ENCODE data around the gene CFAP47. TPM values are rescaled to one million over a fixed set of nuclear protein-coding genes. Genes with fewer than 3 reads are reported as not detected.

CFAP47 gene
- polyA plus RNA-seq, 1 donor from 2014 or later, result not detected

DNA sequence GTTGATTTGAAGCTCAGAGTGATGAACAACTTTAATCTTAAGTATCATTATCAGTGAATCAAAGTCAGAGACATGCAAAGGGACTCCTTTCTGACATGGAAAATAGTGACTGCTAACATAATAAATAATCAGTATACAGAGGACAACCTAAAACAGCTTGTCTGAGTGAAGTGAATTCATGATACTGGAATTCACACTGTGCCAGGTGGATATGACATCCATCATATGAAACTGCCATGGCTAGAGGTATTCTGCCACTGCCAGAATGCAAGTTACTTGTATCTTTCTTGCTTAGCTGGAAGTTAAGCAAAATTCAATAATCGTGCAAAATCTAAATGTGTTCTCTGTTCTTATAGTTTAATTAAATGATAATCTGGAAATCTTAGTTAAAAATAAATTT, 429.0 kb downstream of the CFAP47 start:
- Mint-ChIP-seq H3K4me3 (no peak overlapping the region), H3K36me3 (no peaks in the 10 kb centered on the region), H3K27ac (no peak overlapping the region), H3K27me3 (no peaks in the 10 kb centered on the region), H3K9me3 (peaks cover 0 to 2% (median 0%) of the 10 kb centered on the region in 3 donors), H3K4me1 (no peaks in the 10 kb centered on the region)

DNA sequence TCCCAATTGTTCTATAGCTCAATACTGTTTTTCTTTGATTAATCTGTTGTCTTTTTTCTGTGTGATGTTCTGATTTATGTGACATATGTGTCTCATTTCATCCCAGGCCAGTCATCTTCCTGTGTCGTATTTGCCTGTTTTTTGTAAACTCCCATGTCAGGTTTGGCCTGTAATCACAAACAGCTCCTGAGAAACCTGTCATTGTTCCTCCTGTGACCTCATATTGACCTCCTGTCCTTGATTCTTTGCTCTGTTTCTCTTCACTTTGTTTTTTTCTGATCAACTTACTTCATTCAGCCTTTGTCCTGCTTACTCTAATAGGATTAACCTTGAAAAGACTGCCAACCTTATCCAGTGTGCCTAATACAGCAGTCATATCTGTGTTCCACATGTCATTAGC, 438.3 kb downstream of the CFAP47 start:
- H3K4me1 Mint-ChIP-seq, result no peaks in the 10 kb centered on the region
- peaks cover 2% of the 10 kb centered on the region for H3K36me3 Mint-ChIP-seq
- no peaks in the 10 kb centered on the region for H3K27me3 Mint-ChIP-seq
- no peak overlapping the region for H3K27ac Mint-ChIP-seq
- peaks cover 2 to 7% (median 2%) of the 10 kb centered on the region in 3 donors for H3K9me3 Mint-ChIP-seq
- H3K4me3 Mint-ChIP-seq, result no peak overlapping the region

DNA sequence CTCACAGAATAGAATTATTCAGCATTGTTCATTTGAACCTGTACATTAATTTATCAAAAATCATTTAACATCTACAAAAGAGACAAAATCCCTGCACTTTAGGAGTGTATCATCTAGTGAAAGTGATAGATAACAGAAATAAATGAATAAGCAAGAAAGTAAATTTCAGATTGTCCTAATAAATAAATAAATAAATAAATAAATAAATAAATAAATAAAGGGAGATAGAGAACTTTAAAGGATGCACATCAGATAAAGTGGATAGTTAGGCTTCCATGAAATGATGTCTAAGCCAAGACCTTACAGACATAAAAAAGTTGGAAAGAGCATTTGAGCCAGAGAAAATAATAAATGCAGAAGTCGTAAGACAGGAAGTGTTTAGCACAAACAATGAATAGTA, 444.7 kb downstream of the CFAP47 start:
- H3K27ac Mint-ChIP-seq, result no peak overlapping the region
- H3K36me3 Mint-ChIP-seq, result no peaks in the 10 kb centered on the region
- no peaks in the 10 kb centered on the region for H3K27me3 Mint-ChIP-seq
- no peak overlapping the region for H3K4me3 Mint-ChIP-seq
- H3K9me3 Mint-ChIP-seq, result peaks cover 0 to 3% (median 0%) of the 10 kb centered on the region in 3 donors
- H3K4me1 Mint-ChIP-seq, result no peaks in the 10 kb centered on the region

DNA sequence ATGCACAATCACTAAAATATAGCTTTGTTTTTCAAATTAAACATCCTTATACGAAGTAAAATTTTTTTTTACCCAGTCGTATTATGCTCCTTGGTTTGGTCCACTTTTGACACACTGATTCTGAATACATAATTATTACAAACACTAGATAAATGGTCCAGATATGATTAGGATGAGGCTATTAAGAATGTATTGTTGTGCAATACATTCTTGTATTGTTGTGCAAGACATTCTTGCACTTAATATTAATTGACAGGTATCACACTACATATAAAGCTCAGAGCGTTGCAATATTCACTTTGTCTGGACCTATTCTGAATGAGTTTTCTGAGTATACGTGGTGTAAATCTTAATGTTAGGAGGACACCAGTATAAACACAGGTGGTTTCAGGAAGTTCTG, 464.0 kb downstream of the CFAP47 start:
- Mint-ChIP-seq H3K4me1 (no peaks in the 10 kb centered on the region), H3K27me3 (no peaks in the 10 kb centered on the region), H3K4me3 (no peak overlapping the region), H3K27ac (no peak overlapping the region), H3K9me3 (peaks cover 0 to 1% (median 0%) of the 10 kb centered on the region in 3 donors), H3K36me3 (no peaks in the 10 kb centered on the region)

DNA sequence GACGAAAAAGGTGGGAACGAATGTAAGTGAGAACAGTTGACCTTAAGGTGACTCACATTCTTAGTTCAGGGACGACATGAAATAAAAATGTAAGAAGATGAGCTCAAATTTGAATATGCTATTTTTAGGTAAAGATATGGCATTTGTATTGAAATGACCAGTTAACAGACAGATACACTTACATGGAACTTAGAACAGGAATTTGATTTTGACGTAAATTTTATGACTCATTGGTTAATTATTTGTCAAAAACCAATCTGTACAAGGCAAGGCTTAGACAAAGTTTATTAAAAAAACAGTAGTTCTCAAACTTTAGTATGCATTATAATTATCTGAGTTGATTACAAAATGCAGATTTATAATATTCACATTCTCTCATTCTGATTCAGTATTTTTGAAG, 469.4 kb downstream of the CFAP47 start:
- Mint-ChIP-seq H3K36me3 (no peaks in the 10 kb centered on the region), H3K27me3 (no peaks in the 10 kb centered on the region), H3K4me1 (no peaks in the 10 kb centered on the region), H3K27ac (no peak overlapping the region), H3K4me3 (no peak overlapping the region), H3K9me3 (peaks cover 0 to 1% (median 0%) of the 10 kb centered on the region in 3 donors)

DNA sequence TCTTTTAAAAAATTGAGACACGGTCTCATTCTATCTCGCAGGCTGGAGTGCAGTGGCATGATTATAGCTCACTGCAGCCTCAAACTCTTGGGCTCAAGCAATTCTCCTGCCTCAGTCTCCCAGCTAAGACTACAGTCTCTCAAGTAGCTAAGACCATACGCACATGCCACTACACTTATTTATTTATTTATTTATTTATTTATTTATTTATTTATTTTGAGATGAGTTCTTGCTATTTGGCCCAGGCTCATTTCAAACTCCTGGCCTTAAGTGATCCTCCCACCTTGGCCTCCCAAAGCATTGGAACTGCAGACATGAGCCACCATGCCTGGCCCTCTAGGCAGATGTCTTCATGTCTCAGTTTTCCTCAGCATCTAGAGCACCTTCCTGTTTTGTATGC, 482.2 kb downstream of the CFAP47 start:
- Mint-ChIP-seq H3K27me3 (no peaks in the 10 kb centered on the region), H3K36me3 (no peaks in the 10 kb centered on the region), H3K27ac (no peak overlapping the region), H3K4me3 (no peak overlapping the region), H3K4me1 (no peaks in the 10 kb centered on the region), H3K9me3 (peaks cover 0 to 2% (median 0%) of the 10 kb centered on the region in 3 donors)

DNA sequence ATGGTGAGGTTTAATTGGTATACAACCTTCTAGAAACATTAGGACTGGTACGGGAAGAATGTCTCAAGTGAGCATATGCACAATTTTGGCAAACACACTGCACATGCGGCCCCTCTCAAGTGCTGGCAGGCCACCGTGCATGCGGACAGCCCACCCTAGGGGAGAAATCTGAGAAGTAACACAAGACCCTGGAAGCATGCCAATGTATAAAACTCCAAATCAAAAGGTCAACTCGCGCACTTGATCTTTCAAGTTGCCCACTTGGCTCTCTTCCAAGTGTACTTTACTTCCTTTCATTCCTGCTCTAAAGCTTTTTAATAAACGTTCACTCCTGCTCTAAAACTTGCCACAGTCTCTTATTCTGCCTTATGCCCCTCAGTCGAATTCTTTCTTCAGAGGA, 488.3 kb downstream of the CFAP47 start:
- peaks cover 2 to 5% (median 3%) of the 10 kb centered on the region in 3 donors for H3K9me3 Mint-ChIP-seq
- no peak overlapping the region for H3K27ac Mint-ChIP-seq
- H3K27me3 Mint-ChIP-seq, result no peaks in the 10 kb centered on the region
- H3K4me3 Mint-ChIP-seq, result no peak overlapping the region
- H3K36me3 Mint-ChIP-seq, result no peaks in the 10 kb centered on the region
- no peaks in the 10 kb centered on the region for H3K4me1 Mint-ChIP-seq

DNA sequence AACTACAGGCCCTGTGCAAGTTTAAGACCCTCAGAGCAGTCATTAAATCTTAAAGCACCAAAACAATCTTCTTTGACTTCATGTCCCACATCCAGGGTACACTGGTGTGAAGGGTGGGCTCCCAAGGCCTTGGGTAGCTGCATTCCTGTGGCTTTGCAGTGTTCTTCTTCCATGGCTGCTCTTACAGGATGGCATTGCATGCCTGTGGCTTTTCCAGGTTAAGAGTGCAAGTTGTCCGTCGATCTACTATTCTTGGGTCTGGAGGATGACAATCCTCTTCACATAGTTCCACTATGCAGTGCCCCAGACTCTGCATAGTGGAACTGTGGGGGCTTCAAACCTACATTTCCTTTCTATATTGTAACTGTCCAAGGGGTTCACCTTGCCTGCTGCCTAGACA, 494.5 kb downstream of the CFAP47 start:
- peaks cover 0 to 6% (median 3%) of the 10 kb centered on the region in 3 donors for H3K9me3 Mint-ChIP-seq
- no peaks in the 10 kb centered on the region for H3K4me1 Mint-ChIP-seq
- H3K27me3 Mint-ChIP-seq, result no peaks in the 10 kb centered on the region
- H3K4me3 Mint-ChIP-seq, result no peak overlapping the region
- H3K27ac Mint-ChIP-seq, result no peak overlapping the region
- no peaks in the 10 kb centered on the region for H3K36me3 Mint-ChIP-seq

DNA sequence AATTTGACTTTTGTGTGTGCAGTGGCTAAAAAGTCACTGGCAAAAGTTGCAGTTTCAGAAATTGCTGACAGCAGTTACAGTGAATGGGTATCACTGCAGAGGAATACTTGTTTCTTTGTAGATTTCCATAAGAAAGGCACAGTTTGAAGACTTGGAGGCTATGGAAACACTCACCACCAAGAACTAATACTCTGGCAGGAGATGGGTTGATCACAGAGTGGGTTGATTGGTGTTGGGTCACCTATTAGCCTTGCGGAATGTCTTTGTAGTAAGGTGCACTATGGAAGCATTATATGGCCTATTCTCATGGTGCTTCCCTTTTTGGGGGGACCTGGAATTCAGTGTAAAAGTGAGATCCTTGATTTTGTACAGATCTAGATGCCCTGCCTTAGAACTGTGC, 502.8 kb downstream of the CFAP47 start:
- Mint-ChIP-seq H3K4me1 (no peaks in the 10 kb centered on the region), H3K4me3 (no peak overlapping the region), H3K36me3 (no peaks in the 10 kb centered on the region), H3K9me3 (no peaks in the 10 kb centered on the region), H3K27ac (no peak overlapping the region), H3K27me3 (no peaks in the 10 kb centered on the region)

DNA sequence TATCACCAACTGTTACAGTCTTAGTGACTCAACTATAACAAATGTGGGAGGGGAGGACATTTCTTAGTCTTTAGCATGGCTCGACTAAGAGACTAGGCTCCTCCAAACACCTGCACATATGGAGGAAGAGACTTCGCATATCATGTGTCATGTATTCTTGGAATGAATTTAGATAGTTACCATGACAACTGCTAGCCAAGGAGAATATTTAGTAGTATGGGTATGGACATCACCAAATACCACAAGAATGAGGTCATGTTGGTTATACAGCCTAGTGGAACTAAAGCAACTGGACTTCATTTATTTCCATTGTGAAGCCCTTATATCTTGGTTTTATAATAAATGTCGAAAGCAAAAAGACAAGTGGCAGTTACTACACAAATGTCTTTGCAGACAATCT, 512.3 kb downstream of the CFAP47 start:
- no peaks in the 10 kb centered on the region for H3K4me1 Mint-ChIP-seq
- H3K9me3 Mint-ChIP-seq, result peaks cover 0 to 4% (median 0%) of the 10 kb centered on the region in 3 donors
- no peaks in the 10 kb centered on the region for H3K36me3 Mint-ChIP-seq
- no peaks in the 10 kb centered on the region for H3K27me3 Mint-ChIP-seq
- H3K4me3 Mint-ChIP-seq, result no peak overlapping the region
- H3K27ac Mint-ChIP-seq, result no peak overlapping the region

DNA sequence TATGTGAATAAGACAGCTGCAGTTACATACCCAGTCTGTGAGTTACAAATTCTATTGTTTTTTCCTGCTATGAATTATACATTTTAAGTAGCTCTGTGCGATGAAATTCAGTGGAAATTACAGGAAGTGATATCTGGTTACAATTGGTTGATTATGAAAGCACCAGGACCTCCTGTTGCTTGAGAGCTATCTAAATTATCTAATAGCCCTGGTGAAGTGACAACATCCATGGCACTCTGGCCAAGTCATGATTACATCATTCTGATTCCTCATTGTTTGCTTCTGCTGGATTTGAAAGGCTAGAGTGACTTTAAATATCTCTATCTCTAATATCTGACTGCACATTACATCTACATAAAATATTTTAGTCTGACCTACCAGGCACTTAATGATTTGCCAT, 515.0 kb downstream of the CFAP47 start:
- H3K9me3 Mint-ChIP-seq, result peaks cover 0 to 4% (median under 1%) of the 10 kb centered on the region in 3 donors

More for the DNA sequence above, 515.0 kb downstream of the CFAP47 start:
- H3K36me3 Mint-ChIP-seq, result no peaks in the 10 kb centered on the region
- H3K27me3 Mint-ChIP-seq, result no peaks in the 10 kb centered on the region
- H3K27ac Mint-ChIP-seq, result no peak overlapping the region
- no peak overlapping the region for H3K4me3 Mint-ChIP-seq
- H3K4me1 Mint-ChIP-seq, result no peaks in the 10 kb centered on the region

Other genes starting within 250 kb of the CFAP47 start
- not detected for gene MAGEB16, start 121.4 kb upstream of the CFAP47 start, polyA plus RNA-seq

All from IgD-negative memory B cell (primary cell).